GM18526 (cell line): Measurements from ENCODE around the gene NFE2L2.

Experiments used
- POLR2A ChIP-seq: IDR thresholded peaks from 3 replicates; pipeline ENCODE4 v1.6.1; 2011; ENCODE audit not compliant: insufficient read length; ENCODE audit errors: extremely low read depth

The NFE2L2 gene

GRCh38 chr2:177249038-177249437, 15.5 kb downstream of the NFE2L2 start:
- no peak for TF ChIP-seq POLR2A

DNA sequence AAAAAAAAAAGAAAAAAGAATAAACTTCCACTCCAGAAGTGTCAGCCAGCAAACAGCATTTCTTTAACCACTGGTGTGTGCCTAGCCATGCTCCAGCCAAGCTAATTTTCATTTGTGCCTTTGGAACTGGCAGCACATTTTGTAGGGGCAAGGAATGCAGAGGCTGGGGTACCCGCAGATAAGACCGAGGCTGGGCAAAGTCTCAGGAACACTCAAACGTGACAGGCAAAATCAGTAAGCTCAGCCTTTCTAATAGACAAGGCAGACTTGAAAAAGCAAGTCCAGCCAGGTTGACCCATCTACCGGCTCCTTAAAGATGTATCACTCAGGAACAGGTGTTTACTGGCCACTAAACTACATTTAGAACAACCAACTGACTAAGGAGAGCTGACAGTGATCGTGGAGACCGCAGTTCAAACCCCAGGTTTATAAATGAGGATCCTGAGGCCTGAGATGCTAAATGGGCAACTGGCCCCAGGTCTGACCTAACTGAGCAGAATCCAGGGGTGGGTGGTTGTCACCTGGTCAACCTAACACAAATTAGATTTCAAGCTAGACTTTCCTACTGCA, 16.7 kb downstream of the NFE2L2 start:
- no peak for TF ChIP-seq POLR2A

GRCh38 chr2:177246000-177246399, 18.5 kb downstream of the NFE2L2 start:
- TF ChIP-seq POLR2A = no peak

DNA sequence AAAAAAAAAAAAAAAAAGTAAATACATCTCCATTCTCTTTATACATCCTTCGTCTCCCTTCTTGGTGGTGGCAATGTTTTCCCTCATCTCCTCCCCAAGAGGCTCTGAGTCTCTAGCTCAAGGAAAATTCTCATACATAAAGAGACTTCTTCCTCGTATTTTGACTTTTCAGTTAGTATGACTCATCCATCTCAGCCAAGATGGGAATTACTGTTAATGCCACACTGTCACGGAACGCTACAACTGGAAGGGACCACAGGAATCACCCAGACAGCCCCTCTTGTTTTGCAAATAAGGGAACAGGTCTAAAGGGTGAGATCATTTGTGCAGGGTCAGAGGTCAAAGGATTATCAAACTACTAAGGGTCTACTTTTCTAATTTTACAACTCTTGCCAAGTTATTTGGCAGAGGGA, 19.5 kb downstream of the NFE2L2 start:
- no peak for TF ChIP-seq POLR2A

GRCh38 chr2:177244244-177244771, 20.2 kb downstream of the NFE2L2 start:
- no peak for TF ChIP-seq POLR2A

- TF ChIP-seq POLR2A = no peak
Measured at GRCh38 chr2:177243476-177243875, 21.1 kb downstream of the NFE2L2 start.

- TF ChIP-seq POLR2A = no peak
Measured at GRCh38 chr2:177243073-177243472, 21.5 kb downstream of the NFE2L2 start.

DNA sequence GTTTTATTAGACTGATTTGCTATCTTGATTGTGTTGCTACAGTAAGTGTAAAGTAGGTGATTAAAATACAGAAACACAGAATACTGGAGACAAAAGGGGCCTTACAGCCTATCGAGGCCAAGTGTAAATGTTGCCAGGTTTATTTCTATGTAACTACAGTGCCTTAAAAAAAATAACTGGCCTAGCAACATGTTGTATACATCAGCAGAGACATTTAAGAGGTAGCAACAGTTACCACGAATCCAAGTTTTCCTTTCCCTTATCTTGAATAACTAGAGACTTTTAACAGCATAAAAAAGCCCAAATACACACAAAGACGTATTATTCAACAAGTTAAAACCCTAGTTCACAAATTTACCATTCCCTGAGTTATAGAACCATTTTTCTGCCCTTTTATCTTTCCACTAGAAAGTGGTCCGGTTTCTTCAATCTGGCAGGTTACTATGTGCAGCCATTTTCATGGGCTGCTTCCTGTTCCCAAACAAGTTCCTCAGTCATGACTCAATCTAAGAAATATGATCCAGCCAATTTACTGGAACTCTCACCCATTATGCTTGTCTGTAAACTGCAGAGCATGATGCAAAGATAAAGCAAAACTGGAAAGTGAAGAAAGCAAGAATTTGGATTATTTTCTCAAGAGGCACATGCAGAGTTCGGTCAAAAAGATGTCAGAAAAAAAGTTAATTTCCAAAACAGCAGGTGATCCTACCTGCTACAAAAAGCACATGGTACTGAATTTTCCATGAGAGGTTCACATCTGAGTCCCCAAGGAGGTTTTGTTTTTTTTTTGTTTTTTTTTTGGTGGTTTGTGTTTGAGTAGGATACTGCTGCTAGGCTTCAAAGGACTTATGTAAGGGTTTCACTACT, 22.2 kb downstream of the NFE2L2 start:
- no peak for TF ChIP-seq POLR2A

GRCh38 chr2:177241711-177242120, 22.8 kb downstream of the NFE2L2 start:
- TF ChIP-seq POLR2A = no peak

DNA sequence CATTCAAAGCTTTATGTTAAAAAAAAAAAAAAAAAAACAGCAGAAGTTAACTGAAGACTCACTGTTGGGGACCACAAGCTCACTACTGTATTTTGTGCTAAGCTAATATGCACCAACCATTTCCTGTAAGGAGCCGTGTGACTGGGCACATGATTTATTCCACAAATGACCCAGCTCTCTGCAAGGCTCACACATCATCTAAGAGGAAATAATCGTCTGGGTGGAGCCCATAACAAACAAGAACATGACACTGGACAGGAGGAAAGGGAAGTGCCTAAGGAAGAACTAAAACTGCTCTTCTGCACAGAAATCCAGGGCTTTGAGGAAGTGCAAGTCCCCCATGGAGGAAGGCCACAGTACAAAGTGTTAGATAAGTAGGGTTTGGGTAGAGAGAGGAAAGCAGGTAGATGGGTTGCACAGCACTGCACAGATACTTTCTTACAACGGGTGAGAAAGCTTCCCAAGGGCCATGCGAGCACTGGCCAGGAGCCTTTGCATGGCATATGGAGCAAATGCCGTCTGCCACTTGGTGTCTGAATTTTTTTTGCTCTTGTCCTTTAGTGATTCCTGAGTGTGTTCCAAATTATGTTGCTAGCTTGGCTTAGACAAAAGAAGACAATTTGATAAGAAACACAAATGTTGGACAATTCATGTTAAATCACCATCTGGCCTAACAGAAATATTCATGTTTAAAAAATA, 24.4 kb downstream of the NFE2L2 start:
- TF ChIP-seq POLR2A = no peak

DNA sequence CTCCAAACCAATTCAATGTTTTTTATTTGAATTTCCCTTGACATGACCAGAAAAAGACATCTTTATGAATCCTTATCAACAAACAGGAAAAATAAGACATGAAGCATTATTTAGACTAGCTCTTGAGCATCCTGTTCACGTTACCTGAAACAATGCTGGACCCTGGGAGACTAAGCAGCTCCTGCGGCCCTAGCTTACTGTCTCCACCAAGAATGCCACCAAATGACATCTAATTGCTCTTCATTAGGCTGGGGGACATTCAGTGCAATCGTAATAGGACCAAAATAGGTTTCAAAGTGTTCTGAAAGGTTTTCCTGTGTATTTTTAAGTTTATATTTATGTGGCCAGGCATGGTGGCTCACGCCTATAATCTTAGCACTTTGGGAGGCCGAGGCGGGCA, 25.5 kb downstream of the NFE2L2 start:
- TF ChIP-seq POLR2A = no peak

- TF ChIP-seq POLR2A = no peak
Measured at GRCh38 chr2:177237932-177238331, 26.6 kb downstream of the NFE2L2 start.

DNA sequence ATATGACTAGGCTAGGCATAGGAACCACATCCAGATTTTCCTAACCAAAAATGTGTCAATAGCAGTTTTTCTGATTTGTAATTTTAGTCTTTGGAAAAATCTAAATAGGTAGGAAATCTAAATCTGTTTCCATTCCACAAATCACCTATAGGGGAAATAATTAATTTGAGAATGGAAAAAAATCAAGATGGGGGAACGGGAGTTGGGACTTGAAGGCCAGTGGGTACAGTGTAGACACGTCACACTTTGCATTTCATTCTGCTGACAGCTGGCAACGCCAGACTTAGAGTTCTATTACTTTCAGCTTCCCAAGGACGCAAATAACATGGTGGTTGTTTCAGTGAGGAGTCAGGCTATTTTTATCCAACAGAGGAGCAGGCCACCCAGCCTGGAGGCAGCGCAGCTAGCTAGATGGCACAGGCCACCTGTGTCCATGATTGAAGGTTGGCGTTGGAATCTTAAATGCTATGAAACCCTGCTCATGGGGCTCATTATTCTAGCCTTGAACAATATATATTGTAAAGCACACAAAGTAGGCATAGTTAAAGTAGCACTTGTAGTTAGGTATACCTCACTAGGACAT, 28.6 kb downstream of the NFE2L2 start:
- no peak for TF ChIP-seq POLR2A

GRCh38 chr2:177234267-177234666, 30.3 kb downstream of the NFE2L2 start:
- no peak for TF ChIP-seq POLR2A

DNA sequence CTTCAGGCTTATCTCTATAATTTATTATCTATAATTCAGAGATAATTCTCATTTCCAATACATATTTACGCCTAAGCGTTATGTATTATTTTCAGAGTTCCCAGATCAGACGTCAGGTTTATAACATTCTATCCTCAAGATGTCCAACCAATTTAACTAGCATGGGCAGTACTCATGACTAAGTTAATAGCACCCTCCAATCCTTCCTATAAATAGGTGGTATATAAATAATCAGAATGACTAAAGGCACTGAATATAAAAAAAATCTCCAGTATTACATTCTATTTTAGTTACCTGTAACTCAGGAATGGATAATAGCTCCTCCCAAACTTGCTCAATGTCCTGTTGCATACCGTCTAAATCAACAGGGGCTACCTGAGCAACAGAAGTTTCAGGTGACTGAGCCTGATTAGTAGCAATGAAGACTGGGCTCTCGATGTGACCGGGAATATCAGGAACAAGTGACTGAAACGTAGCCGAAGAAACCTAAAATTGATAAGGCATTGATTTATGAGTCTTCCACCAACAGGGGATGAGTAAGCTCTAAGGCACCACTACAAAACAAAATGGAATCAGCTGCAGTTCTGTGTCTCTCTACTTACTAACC, 32.3 kb downstream of the NFE2L2 start:
- TF ChIP-seq POLR2A = no peak

DNA sequence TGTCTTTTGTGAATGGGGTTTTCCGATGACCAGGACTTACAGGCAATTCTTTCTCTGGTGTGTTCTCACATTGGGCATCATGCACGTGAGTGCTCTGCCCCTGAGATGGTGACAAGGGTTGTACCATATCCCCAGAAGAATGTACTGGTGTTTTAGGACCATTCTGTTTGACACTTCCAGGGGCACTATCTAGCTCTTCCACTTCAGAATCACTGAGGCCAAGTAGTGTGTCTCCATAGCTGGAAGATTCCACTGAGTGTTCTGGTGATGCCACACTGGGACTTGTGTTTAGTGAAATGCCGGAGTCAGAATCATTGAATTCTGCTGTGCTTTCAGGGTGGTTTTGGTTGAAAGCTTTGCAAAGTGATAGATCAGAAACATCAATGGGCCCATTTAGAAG, 33.3 kb downstream of the NFE2L2 start:
- no peak for TF ChIP-seq POLR2A
